ENCODE results near the gene TMEM127. TPM values are rescaled to one million over a fixed set of nuclear protein-coding genes. Genes with fewer than 3 reads are reported as not detected.

TMEM127 gene
- total RNA-seq, 1 experiment from 2014 or later = 16.2 TPM

DNA sequence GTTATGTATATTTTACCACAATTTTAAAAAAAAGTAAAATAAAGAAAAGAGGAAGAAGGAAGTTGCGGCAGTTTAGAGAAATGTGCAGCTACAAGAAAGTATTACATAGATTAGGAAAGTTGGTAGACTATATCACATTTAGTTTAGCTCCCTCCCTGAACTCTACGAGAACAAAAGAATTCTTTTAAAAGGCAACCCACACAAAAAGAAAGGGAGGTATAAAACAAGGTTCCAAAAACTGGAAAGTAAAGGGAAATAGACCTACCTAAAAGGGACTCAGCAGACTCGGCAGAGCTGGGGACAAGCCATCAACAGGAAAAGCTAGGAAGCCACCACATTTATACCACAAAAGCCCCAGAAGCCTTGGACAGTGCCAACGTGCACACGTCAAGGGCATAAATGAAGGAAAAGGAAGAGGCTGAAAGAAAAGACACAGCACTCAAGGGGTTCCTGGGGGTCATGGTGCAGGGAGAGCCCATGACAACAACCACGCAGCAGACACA, 9.1 kb downstream of the TMEM127 start:
- Histone ChIP-seq H3K27me3 (no peaks in the 10 kb centered on the region), H3K27ac (no peak overlapping the region)
- DNase-seq = no peak

DNA sequence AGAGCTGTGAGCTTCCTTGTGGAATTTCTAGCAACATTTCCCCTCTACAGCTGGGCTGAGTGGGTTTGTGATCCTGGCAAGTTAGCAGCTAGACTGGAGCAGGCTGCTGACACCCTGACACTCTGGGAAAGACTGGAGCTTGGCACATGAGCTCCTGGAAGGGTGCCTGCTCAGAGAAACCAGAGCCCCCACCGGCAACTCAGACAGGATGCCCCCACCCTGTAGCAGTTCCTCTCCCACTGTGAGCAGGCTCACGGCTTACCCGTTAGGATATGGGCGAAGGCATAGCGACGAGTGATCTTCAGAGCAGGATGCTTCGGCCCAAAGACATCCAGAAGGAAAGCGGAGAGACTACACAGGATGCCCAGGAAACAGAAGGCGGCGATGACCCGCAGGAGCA, 11.2 kb downstream of the TMEM127 start:
- no peak overlapping the region for H3K27ac ChIP-seq
- H3K36me3 ChIP-seq = peaks cover 9% of the 10 kb centered on the region; the same call in 1 of the 2 replicates
- DNase-seq = no peak
- peaks cover 3% of the 10 kb centered on the region for H3K4me1 ChIP-seq
- H3K4me3 ChIP-seq = no peak overlapping the region
- H3K27me3 ChIP-seq = no peaks in the 10 kb centered on the region
- H3K9me3 ChIP-seq (replicated peaks) = no peaks in the 10 kb centered on the region

More for the DNA sequence above, 9.1 kb downstream of the TMEM127 start:
- Histone ChIP-seq H3K36me3 (peaks cover 9% of the 10 kb centered on the region; the same call in 1 of the 2 replicates), H3K4me1 (peaks cover 19% of the 10 kb centered on the region), H3K9me3 (replicated peaks) (no peaks in the 10 kb centered on the region), H3K4me3 (no peak overlapping the region)

DNA sequence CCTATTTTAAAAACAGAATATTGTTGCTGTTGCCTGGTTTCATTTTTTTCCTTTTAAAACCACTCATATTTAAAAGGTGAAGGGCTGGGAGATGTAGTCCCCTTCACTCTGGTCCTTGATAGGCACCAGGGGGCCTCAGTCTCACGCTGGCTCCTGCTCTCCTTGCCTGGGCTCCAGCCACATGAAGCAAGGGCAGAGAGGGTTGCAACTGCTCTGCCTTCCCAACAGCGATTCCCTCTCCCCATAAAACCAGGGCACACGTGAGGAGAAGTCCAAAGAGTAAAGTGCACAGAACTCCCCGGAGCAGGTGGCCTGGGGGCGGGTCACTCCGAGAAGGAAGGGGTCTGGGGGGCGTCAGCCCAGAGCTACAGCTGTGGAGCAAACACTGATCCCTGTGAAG, 12.8 kb downstream of the TMEM127 start:
- H3K27me3 ChIP-seq = no peaks in the 10 kb centered on the region
- no peaks in the 10 kb centered on the region for H3K9me3 ChIP-seq (replicated peaks)
- no peak overlapping the region for H3K27ac ChIP-seq
- H3K4me3 ChIP-seq = no peak overlapping the region
- H3K4me1 ChIP-seq = no peaks in the 10 kb centered on the region; the same call in 1 of the 2 replicates
- peaks cover 4% of the 10 kb centered on the region; the same call in 1 of the 2 replicates for H3K36me3 ChIP-seq
- no peak for DNase-seq

DNA sequence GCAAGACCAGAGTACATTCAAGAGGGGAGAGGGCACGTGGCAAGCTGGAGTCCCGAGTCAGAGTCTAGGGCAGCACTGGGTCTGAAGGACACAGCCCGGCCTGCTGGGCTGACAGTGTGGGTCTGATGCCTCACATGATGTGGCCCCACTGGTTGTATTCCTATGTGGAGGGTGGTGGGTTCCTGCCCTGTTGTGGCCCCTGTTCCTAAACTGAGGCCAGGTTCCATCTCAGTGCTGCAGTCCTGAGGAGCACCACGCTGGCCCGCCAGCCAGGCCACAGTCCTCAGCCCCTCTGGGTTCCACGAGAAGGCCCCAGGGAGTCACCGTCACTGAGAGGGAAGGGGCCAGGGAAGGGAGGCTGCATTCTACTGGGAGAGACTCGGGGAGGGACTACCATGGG, 13.3 kb downstream of the TMEM127 start:
- Histone ChIP-seq H3K4me1 (no peaks in the 10 kb centered on the region; the same call in 1 of the 2 replicates), H3K36me3 (peaks cover 4% of the 10 kb centered on the region; the same call in 1 of the 2 replicates), H3K27ac (no peak overlapping the region), H3K27me3 (no peaks in the 10 kb centered on the region), H3K4me3 (no peak overlapping the region), H3K9me3 (replicated peaks) (no peaks in the 10 kb centered on the region)
- DNase-seq = no peak

DNA sequence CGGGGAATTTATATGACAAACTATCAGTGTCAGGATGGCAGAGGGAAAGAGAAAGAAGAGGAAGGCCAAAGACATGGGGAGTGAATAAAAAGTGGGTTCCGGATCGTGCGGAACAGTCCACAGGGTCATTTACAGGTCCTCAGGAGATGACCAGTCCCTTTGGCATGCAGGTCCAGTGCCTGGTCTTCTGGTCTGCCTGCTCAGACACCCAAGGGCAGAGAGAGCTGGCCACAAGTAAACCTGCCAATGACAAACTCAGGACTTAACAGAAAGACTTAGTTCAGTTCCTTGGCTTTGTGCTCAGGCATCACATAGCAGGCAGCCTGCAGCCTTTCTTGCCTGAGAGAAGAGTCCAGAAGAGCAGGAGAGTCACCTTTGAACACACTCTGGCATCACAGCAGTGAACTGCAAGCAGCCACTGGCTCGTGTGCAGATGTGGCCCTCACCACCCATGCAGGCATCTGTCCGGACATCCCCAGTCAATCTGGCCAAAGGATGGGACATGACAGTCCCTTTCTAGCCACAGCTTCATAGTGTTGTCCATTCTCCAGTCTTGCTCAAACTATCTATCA, 14.0 kb downstream of the TMEM127 start:
- H3K27me3 ChIP-seq = no peaks in the 10 kb centered on the region
- H3K4me1 ChIP-seq = peaks cover 5% of the 10 kb centered on the region; the same call in 1 of the 2 replicates
- no peak overlapping the region for H3K4me3 ChIP-seq
- no peaks in the 10 kb centered on the region for H3K9me3 ChIP-seq (replicated peaks)
- H3K36me3 ChIP-seq = peaks cover 4% of the 10 kb centered on the region; the same call in 1 of the 2 replicates
- no peak overlapping the region for H3K27ac ChIP-seq
- peak; percentile 76 to 80 for DNase-seq

DNA sequence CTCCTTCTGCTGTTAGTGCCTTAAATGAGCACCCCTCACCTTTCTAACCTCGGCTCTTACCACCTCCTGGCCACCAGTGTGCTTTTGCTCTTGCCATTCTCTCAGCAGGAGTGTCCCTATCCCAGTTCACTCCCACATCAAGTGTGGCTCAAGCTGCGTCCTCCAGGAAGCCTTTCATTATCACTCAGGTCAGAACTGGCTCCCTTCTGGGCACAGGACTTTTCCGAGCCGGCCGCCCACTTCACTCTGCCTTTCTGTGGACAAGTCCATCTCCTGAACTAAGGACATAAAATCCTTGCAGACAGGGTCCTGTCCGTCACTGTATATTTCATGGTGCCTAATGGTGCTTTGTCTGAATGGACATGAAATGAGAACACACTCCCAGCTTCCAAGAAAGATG, 15.6 kb downstream of the TMEM127 start:
- H3K4me1 ChIP-seq = peaks cover 8% of the 10 kb centered on the region; the same call in 1 of the 2 replicates
- no peak overlapping the region for H3K27ac ChIP-seq
- no peaks in the 10 kb centered on the region for H3K27me3 ChIP-seq
- no peaks in the 10 kb centered on the region for H3K9me3 ChIP-seq (replicated peaks)
- H3K36me3 ChIP-seq = peaks cover 4% of the 10 kb centered on the region; the same call in 1 of the 2 replicates
- no peak for DNase-seq
- H3K4me3 ChIP-seq = no peak overlapping the region

DNA sequence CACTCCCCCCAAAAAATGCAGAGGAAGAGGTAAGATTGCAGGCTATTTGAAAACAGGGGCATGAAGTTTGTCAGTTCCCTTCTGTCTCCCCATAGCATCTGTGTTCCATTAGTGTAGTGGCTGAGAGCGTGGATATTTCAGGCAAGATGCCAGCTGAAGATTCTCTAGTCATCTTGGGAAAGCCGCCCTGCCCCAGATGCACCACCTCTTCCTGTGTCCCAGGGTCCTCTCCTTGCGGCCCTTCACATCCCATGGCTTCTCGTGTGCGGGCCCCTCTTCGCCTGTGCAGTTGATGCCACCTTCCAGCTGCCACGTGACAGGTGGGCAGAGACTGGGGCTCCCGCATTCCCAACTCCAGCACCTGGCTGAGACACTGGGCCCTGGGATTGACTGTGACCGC, 16.1 kb downstream of the TMEM127 start:
- no peaks in the 10 kb centered on the region for H3K27me3 ChIP-seq
- no peak for DNase-seq
- peaks cover 8% of the 10 kb centered on the region; the same call in 1 of the 2 replicates for H3K4me1 ChIP-seq
- peaks cover 4% of the 10 kb centered on the region; the same call in 1 of the 2 replicates for H3K36me3 ChIP-seq
- no peak overlapping the region for H3K27ac ChIP-seq
- H3K4me3 ChIP-seq = no peak overlapping the region
- no peaks in the 10 kb centered on the region for H3K9me3 ChIP-seq (replicated peaks)

DNA sequence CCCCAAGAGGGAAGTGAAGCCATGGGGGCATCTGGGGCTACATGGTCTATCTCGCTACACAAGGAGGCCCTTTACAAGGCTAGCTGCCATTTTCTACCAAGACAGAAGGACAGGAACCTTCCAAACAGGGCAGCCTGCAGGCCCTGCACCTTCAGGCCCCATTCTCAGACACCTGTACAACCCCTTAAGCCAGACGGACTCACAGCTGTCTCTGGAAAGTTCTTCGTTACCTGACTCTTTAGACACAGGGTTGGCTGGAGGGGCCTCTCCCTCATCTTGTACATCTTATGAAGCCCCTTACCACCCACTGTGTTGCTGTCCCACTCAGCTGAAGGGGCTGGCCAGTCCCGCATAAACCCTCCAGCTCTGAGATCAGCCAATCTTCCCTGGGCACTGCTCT, 17.2 kb downstream of the TMEM127 start:
- no peak for DNase-seq
- peaks cover 8% of the 10 kb centered on the region; the same call in 1 of the 2 replicates for H3K4me1 ChIP-seq
- no peaks in the 10 kb centered on the region for H3K9me3 ChIP-seq (replicated peaks)
- no peak overlapping the region for H3K4me3 ChIP-seq
- peaks cover 4% of the 10 kb centered on the region; the same call in 1 of the 2 replicates for H3K36me3 ChIP-seq
- H3K27me3 ChIP-seq = no peaks in the 10 kb centered on the region
- H3K27ac ChIP-seq = no peak overlapping the region

DNA sequence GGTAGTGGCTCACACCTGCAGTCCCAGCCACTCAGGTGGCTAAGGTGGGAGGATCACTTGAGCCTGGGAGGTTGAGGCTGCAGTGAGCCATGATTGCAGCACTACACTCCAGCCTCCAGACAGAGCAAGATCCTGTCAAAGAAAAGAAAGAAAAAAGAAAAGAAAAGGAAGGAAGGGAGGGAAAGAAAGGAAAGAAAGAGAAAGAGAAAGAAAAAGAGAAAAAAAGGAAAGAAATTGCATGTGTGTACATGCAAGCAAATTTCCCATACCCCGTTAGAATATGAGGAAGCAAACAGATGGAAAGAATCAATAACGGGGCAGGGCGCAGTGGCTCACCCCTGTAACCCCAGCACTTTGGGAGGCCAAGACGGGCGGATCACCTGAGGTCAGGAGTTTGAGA, 17.9 kb downstream of the TMEM127 start:
- H3K36me3 ChIP-seq = no peaks in the 10 kb centered on the region
- H3K27ac ChIP-seq = no peak overlapping the region
- no peaks in the 10 kb centered on the region for H3K9me3 ChIP-seq (replicated peaks)
- no peak for DNase-seq
- no peak overlapping the region for H3K4me3 ChIP-seq
- peaks cover 8% of the 10 kb centered on the region; the same call in 1 of the 2 replicates for H3K4me1 ChIP-seq
- H3K27me3 ChIP-seq = no peaks in the 10 kb centered on the region

DNA sequence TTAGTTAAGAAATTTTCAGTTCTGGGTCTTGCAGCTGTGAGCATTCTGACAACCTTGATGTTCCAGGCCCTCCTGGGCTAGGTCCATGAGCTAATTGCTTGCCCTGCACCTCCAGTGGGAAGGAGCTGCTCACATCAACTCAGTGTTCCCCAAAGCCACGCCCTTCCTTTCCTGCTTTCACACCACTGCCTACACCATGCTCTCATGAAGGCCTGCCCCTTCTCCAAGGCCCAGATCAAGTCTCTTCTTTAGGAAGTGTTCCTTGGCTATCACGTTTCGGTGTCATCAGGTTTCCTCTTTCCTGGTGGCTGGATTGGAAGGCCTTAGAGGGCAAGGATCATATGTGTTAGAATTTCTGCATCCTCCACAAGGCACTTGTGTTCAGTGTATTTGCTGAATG, 18.8 kb downstream of the TMEM127 start:
- Histone ChIP-seq H3K27ac (no peak overlapping the region), H3K36me3 (no peaks in the 10 kb centered on the region), H3K4me3 (no peak overlapping the region), H3K9me3 (replicated peaks) (no peaks in the 10 kb centered on the region), H3K4me1 (peaks cover 8% of the 10 kb centered on the region; the same call in 1 of the 2 replicates), H3K27me3 (no peaks in the 10 kb centered on the region)
- DNase-seq = peak; percentile 33 to 60

DNA sequence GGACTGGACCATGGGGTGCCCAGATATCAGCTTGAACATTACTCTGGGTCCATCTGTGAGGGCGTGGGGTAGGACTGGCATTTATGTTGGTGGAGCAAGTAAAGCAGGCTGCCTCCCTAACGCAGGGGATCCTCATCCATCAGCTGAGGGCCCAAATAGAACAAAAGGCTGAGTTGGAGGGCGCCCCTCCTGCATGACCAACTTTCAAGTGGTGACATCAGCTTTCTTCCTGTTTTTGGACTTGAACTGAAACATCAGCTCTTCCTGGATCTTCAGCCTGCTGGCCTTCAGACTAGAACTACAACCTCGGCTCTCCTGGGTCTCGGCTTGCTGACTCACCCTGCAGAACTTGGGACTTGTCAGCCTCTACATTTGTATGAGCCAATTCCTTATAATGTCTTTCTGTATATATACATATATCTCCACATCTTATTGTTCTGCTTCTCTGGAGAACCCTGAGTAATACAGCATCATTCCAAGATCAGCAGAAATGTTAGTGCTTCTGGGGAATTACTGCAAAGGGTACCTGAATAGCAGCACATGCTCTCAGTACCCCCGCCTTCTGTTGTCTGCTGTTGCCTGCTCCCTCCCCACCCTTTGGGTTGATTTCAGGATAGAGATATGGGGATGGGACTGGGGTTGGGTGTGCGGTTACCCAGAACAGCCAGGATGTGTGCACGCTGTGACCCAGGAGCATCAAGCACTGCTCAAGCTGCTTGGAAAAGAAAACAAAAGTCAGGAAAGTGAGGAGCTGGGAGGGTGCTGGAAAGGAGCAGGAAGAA, 20.0 kb downstream of the TMEM127 start:
- no peak overlapping the region for H3K27ac ChIP-seq
- no peak for DNase-seq

DNA sequence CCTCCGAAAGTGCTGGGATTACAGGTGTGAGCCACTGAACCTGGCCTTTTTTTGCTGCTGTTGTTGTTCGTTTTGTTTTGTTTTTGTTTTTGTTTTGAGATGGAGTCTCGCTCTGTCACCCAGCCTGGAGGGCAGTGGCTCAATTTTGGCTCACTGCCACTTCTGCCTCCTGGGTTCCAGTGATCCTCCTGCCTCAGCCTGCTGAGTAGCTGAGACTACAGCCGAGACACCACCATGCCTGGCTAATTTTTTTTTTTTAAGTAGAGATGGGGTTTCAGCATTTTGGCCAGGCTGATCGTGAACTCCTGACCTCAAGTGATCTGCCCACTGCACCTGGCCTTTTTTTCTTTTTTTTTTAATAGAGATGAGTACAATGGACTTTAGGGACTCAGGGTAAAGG, 22.0 kb downstream of the TMEM127 start:
- H3K4me3 ChIP-seq = no peak overlapping the region
- H3K9me3 ChIP-seq (replicated peaks) = no peaks in the 10 kb centered on the region
- peaks cover 18% of the 10 kb centered on the region for H3K4me1 ChIP-seq
- no peaks in the 10 kb centered on the region for H3K27me3 ChIP-seq
- H3K27ac ChIP-seq = no peak overlapping the region
- DNase-seq = no peak
- no peaks in the 10 kb centered on the region for H3K36me3 ChIP-seq

More for the DNA sequence above, 20.0 kb downstream of the TMEM127 start:
- H3K4me1 ChIP-seq = peaks cover 8% of the 10 kb centered on the region; the same call in 1 of the 2 replicates
- H3K9me3 ChIP-seq (replicated peaks) = no peaks in the 10 kb centered on the region
- H3K27me3 ChIP-seq = no peaks in the 10 kb centered on the region
- no peak overlapping the region for H3K4me3 ChIP-seq
- H3K36me3 ChIP-seq = no peaks in the 10 kb centered on the region

DNA sequence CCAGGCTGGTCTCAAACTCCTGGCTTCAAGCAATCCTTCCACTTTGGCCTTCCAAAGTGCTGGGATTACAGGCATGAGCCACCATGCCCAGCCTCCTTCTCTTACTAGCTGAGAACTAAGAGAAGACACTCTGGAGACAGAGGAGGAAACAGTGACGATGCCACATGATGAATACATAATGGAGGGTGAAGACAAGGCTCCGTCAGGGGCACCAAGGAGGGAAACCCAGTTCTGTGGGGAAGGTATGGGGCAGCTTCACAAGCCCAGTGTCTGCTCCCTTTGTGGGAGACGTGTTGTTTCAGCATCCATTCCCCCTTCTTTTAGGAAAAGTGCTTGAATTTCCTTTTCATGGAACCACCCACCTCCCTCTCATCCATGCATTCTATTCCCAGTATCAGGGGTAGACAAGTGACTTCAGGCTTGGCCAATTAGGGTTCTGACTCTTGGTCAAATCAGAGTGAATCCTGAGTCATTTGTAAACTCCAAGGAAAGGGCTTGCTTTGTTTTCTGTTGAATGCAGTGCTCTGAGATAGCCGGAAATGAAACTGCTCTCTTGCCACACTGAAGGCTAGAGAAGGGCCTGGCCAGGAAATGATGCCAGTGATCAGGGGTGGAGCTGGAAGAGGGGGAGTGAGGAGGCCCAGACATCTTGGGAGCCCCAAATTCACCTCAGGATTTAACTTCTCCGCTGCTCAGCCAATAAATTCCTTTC, 23.7 kb downstream of the TMEM127 start:
- no peak for DNase-seq
- H3K9me3 ChIP-seq (replicated peaks) = no peaks in the 10 kb centered on the region
- no peak overlapping the region for H3K27ac ChIP-seq
- no peaks in the 10 kb centered on the region for H3K27me3 ChIP-seq
- peaks cover 25% of the 10 kb centered on the region for H3K4me1 ChIP-seq
- no peak overlapping the region for H3K4me3 ChIP-seq
- H3K36me3 ChIP-seq = no peaks in the 10 kb centered on the region

DNA sequence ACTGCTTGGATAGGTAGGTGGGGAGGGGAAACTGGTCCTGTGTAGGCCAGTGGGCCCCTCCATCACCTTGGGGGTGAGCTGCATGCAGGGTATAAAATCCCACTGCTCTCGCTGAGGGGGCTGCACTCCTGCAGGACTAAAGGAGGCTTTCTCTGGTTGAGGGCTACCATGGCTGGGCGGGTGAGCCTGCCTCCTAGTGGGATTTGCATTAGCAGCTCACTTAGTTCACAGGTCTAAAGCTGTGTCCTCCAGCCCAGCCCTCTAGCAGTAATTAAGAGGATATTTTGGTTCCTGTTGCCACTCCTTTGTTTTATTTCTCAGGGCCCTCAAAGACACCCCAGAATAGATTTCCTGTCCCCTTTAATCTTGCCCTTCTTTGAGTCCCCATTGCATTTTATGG, 24.6 kb downstream of the TMEM127 start:
- Histone ChIP-seq H3K4me3 (no peak overlapping the region), H3K9me3 (replicated peaks) (no peaks in the 10 kb centered on the region), H3K36me3 (no peaks in the 10 kb centered on the region), H3K27ac (no peak overlapping the region), H3K4me1 (peaks cover 20% of the 10 kb centered on the region), H3K27me3 (no peaks in the 10 kb centered on the region)
- DNase-seq = no peak

Measured in SJCRH30 (cell line).